Measurements from ENCODE around the gene TENM4.

TENM4 gene

DNA sequence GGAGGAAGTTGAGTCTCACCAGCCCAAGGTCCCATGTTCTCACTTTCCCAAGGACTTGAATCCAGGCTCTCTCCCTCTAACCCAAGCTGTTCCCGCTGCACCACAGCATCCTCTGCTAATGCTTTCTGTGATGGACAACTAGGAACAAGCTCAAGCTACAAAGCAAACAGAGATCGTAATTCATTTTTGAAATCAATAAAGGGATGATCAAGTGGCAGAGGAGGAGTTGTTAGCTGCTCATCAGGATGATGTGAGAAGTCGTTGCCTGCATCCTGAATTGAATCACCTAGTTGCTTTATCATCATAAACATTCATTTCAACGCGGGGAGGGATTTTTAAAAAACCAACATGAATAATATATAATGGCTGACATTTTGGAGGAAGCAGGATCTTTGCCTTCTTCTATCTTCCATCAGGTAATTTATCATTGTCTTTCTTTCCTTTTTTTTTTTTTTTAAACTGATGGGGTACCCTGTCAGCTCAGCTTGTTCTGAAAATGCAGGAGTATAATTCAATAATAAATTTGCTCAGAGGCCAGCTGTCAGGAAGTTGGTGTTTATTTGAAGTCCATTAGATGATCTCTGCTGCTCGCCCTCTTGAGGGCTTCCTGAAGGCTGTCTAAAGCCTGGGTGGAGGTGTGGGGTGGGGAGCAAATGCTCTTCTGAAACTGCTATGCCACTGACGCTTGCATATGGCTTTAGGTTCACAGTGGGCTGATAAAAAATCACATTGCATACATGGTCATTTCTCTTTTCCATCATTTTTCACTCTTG lies 691.7 kb downstream of the TENM4 start:
- DNase-seq (ENCODE audit: extremely low spot score) = no peak
- TF ChIP-seq LEF1 (IDR thresholded peaks at IDR 0.05; ENCODE audit: borderline replicate concordance) (no peak), SUZ12 (IDR thresholded peaks at IDR 0.05) (no peak), SP1 (IDR thresholded peaks at IDR 0.05) (no peak), TARDBP (IDR thresholded peaks at IDR 0.05) (no peak), ZNF384 (IDR thresholded peaks at IDR 0.05) (no peak), BHLHE40 (IDR thresholded peaks at IDR 0.05; ENCODE audit: borderline replicate concordance) (no peak), FOXM1 (IDR thresholded peaks at IDR 0.05; ENCODE audit: borderline replicate concordance) (no peak), CTBP1 (IDR thresholded peaks at IDR 0.05; ENCODE audit: borderline replicate concordance) (no peak), FOXK2 (IDR thresholded peaks at IDR 0.05) (no peak), NFRKB (IDR thresholded peaks at IDR 0.05) (no peak), HDGF (IDR thresholded peaks at IDR 0.05; ENCODE audit: borderline replicate concordance) (no peak), ELF4 (IDR thresholded peaks at IDR 0.05) (no peak), FOXA1 (IDR thresholded peaks at IDR 0.05) (no peak)
- TF ChIP-seq, protein P1, sequence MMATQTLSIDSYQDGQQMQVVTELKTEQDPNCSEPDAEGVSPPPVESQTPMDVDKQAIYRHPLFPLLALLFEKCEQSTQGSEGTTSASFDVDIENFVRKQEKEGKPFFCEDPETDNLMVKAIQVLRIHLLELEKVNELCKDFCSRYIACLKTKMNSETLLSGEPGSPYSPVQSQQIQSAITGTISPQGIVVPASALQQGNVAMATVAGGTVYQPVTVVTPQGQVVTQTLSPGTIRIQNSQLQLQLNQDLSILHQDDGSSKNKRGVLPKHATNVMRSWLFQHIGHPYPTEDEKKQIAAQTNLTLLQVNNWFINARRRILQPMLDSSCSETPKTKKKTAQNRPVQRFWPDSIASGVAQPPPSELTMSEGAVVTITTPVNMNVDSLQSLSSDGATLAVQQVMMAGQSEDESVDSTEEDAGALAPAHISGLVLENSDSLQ (IDR thresholded peaks at IDR 0.05) = no peak
- ChIA-PET CTCF (no interaction called here), POLR2A (no interaction called here)

DNA sequence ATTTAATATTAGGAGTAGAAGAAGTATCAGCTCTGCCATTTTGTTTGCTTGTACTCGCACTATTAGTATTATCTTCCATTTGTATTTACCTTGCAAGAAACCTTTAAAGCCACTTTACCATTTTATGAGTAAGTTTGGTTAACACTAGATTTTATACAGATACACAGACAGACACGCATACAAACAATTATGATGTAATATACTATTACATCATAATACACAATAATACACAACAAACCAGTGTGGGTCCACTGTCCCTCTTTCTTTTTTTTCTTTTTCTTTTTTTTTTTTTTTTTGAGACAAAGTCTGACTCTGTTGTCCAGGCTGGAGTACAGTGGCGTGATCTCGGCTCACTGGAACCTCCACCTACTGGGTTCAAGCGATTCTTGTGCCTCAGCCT lies 695.9 kb downstream of the TENM4 start:
- ChIA-PET POLR2A (no interaction called here), CTCF (no interaction called here)
- TF ChIP-seq L3MBTL2 (conservative IDR thresholded peaks at IDR 0.05) (no peak), FOXK2 (IDR thresholded peaks at IDR 0.05) (no peak), NFRKB (IDR thresholded peaks at IDR 0.05) (no peak), HDGF (IDR thresholded peaks at IDR 0.05; ENCODE audit: borderline replicate concordance) (no peak), ARNT (IDR thresholded peaks at IDR 0.05) (no peak), LEF1 (IDR thresholded peaks at IDR 0.05; ENCODE audit: borderline replicate concordance) (no peak), FOXA1 (IDR thresholded peaks at IDR 0.05) (no peak), ELF4 (IDR thresholded peaks at IDR 0.05) (no peak), FOXM1 (IDR thresholded peaks at IDR 0.05; ENCODE audit: borderline replicate concordance) (no peak), CTBP1 (IDR thresholded peaks at IDR 0.05; ENCODE audit: borderline replicate concordance) (no peak), SUZ12 (IDR thresholded peaks at IDR 0.05) (no peak), BHLHE40 (IDR thresholded peaks at IDR 0.05; ENCODE audit: borderline replicate concordance) (no peak), TARDBP (IDR thresholded peaks at IDR 0.05) (no peak), SP1 (IDR thresholded peaks at IDR 0.05) (no peak), ZNF384 (IDR thresholded peaks at IDR 0.05) (no peak)
- TF ChIP-seq, protein P1 (IDR thresholded peaks at IDR 0.05) = no peak
- DNase-seq (ENCODE audit: extremely low spot score) = no peak

DNA sequence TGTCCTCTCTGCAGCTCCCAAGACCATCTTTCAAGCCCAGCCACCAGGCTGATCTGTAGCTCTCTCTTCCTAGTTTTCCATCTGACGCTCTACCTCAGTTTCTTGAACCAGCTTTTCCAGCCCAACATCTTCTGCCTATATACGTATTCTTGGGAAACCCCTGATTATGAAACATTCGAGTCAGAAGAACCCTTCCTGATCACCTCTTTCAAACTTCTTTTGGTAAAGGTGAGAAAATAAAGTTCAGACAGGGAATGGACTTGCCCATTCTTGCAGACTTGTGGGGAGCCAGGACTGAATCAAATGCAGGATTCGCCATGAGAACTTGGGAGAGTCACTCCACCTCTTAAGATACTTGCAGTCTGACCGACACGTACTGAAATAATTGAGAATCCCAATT lies 696.6 kb downstream of the TENM4 start:
- DNase-seq (ENCODE audit: extremely low spot score) = no peak
- ChIA-PET CTCF (no interaction called here), POLR2A (no interaction called here)
- no peak for TF ChIP-seq NFRKB (IDR thresholded peaks at IDR 0.05)

DNA sequence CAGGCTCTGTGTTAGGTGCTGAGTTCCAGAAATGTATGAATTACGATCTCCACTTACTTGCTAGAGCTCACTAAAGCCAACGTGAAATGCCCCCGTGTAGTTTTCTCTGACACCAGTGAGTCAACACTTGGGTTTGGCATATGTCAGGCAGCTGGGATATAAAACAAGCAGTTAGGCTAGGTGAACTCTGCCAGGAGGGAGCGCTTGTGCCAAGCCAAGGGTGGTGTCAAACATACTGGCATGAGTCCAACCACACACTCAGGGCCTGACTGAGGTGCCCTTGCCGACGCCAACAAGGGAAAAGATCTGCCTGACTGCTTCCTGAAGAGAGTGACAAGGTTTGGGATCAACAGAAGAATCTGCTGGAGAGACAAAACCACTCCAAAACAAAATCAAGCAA lies 698.4 kb downstream of the TENM4 start:
- POLR2A ChIA-PET = interaction anchor here (0.9 kb wide), 1 partner anchor 8 kb away, joined by 3 read pairs; no protein-coding TSS in a partner anchor
- DNase-seq (ENCODE audit: extremely low spot score) = no peak
- TF ChIP-seq SP1 (IDR thresholded peaks at IDR 0.05) (no peak), CTBP1 (IDR thresholded peaks at IDR 0.05; ENCODE audit: borderline replicate concordance) (no peak), L3MBTL2 (conservative IDR thresholded peaks at IDR 0.05) (no peak), BHLHE40 (IDR thresholded peaks at IDR 0.05; ENCODE audit: borderline replicate concordance) (no peak), FOXK2 (IDR thresholded peaks at IDR 0.05) (no peak), HDGF (IDR thresholded peaks at IDR 0.05; ENCODE audit: borderline replicate concordance) (no peak), SUZ12 (IDR thresholded peaks at IDR 0.05) (no peak)

DNA sequence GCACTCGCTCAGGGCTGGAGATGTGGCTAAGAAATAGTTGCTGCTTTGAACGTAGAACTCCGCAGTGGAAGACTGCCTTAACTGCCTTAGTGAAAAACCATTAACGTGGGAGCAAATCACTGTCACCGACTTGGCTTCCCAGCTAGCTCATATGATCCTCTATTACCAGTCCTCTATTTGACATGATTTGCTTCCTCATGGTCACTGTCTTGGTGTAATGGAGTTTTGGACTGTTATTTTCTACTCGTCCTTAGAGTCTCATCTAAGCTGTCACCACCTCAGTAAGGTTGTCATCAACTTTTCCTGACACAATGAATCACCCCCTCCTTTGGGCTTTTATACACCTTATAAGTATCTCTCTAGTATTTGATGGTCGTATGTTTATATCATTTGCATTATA lies 699.1 kb downstream of the TENM4 start:
- ChIA-PET POLR2A (interaction anchor here (0.9 kb wide), 1 partner anchor 9 kb away, joined by 3 read pairs; no protein-coding TSS in a partner anchor), CTCF (no interaction called here)
- DNase-seq (ENCODE audit: extremely low spot score) = no peak
- TF ChIP-seq FOXK2 (IDR thresholded peaks at IDR 0.05) (no peak), CTBP1 (IDR thresholded peaks at IDR 0.05; ENCODE audit: borderline replicate concordance) (no peak), FOXA1 (IDR thresholded peaks at IDR 0.05) (no peak), L3MBTL2 (conservative IDR thresholded peaks at IDR 0.05) (no peak), LEF1 (IDR thresholded peaks at IDR 0.05; ENCODE audit: borderline replicate concordance) (no peak), ARNT (IDR thresholded peaks at IDR 0.05) (no peak), FOXM1 (IDR thresholded peaks at IDR 0.05; ENCODE audit: borderline replicate concordance) (no peak)
- TF ChIP-seq, protein P1 (IDR thresholded peaks at IDR 0.05) = no peak

More for the DNA sequence above, 698.4 kb downstream of the TENM4 start:
- CTCF ChIA-PET = interaction anchor here (0.9 kb wide), 1 partner anchor 27 kb away, joined by 3 read pairs; no protein-coding TSS in a partner anchor

DNA sequence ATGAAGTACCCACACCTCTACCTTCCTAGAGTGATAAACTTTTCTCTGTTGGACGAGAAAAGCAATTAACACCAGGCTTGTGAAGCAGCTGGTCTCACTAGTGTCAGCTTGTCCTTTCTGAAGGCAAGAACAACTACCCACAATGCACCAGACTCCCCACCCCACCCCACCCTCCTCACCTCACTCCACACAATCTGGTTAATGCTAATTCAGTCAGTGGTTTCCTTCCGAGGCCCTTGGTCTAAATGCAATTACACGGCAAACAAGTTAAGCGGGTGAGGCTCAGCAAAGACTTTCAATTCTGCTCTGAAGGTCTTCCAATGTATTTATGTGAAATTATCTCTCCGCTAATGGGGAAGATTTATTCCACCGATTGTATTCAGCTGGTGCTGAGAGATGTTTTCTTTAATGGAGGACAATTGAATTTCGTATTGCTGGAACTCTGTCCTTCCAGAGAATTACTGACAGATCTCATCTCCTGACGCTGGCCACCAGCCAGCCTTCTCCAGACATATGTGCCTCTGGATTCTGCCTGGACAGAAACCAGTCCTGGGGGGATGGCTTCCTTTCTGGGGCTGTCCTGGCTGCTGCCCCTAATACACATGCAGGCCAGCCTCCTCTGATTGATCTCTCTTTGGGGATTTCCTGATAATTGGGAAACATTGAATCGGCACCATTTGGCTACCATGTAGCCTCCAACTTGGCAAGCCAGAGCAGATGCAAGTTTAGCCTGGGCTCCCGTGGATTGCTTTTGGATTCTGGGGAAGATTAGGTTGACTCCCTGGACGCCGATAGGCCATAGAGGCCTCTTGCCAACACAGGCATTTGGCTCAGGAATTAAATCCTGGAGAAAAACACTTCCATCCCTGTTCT lies 700.4 kb downstream of the TENM4 start:
- no peak for DNase-seq (ENCODE audit: extremely low spot score)
- ChIA-PET CTCF (no interaction called here), POLR2A (no interaction called here)
- TF ChIP-seq CTBP1 (IDR thresholded peaks at IDR 0.05; ENCODE audit: borderline replicate concordance) (no peak), TARDBP (IDR thresholded peaks at IDR 0.05) (no peak), BHLHE40 (IDR thresholded peaks at IDR 0.05; ENCODE audit: borderline replicate concordance) (no peak), SP1 (IDR thresholded peaks at IDR 0.05) (no peak), LEF1 (IDR thresholded peaks at IDR 0.05; ENCODE audit: borderline replicate concordance) (no peak), SUZ12 (IDR thresholded peaks at IDR 0.05) (no peak), HDGF (IDR thresholded peaks at IDR 0.05; ENCODE audit: borderline replicate concordance) (no peak), FOXM1 (IDR thresholded peaks at IDR 0.05; ENCODE audit: borderline replicate concordance) (no peak), FOXK2 (IDR thresholded peaks at IDR 0.05) (no peak), NFRKB (IDR thresholded peaks at IDR 0.05) (no peak)

Data from HEK293T (cell line).